ENCODE data around the gene FAM221A.
A peak's percentile ranks its signal among the peaks of the same experiment; 100 is the strongest.

FAM221A gene

GRCh38 chr7:23679898-23680413 lies at the start of gene FAM221A:
TSS of gene FAM221A (plus strand) at chr7:23680199. CDS start at chr7:23680219, 20 bp downstream.
- no peaks in the 10 kb centered on the region for H3K4me1 ChIP-seq (ENCODE audit: control insufficient read depth, insufficient read depth, low read length)

GRCh38 chr7:23633417-23633816 lies 46.6 kb upstream of the FAM221A start:
- Histone ChIP-seq H3K27me3 (ENCODE audit: control insufficient read depth, insufficient read depth, low read length) (no peaks in the 10 kb centered on the region), H3K4me3 (ENCODE audit: low read length) (no peak overlapping the region), H3K36me3 (ENCODE audit: control insufficient read depth, insufficient read depth, low read length) (no peaks in the 10 kb centered on the region), H3K4me1 (ENCODE audit: control insufficient read depth, insufficient read depth, low read length) (0 out of 2 replicates have a peak, but pooled peaks cover 3% of the 10 kb centered on the region), H3K9me3 (ENCODE audit: control insufficient read depth, insufficient read depth, low read length) (no peaks in the 10 kb centered on the region), H3K27ac (ENCODE audit: low read length) (no peak overlapping the region)
- no peak for DNase-seq (ENCODE audit: low read depth, low spot score)
- no CpG with 5 or more reads among the region's 7 CpGs for WGBS (ENCODE audit: insufficient coverage, insufficient read length)

More at GRCh38 chr7:23679898-23680413, at the start of gene FAM221A:
- H3K27ac ChIP-seq (ENCODE audit: low read length), result no peak within 1 kb of the TSS
- WGBS (ENCODE audit: insufficient coverage, insufficient read length), result no CpG with 5 or more reads among the region's 53 CpGs
- DNase-seq (ENCODE audit: low read depth, low spot score), result peak; percentile 77
- H3K36me3 ChIP-seq (ENCODE audit: control insufficient read depth, insufficient read depth, low read length), result no peaks in the 10 kb centered on the region
- H3K27me3 ChIP-seq (ENCODE audit: control insufficient read depth, insufficient read depth, low read length), result no peaks in the 10 kb centered on the region
- H3K9me3 ChIP-seq (ENCODE audit: control insufficient read depth, insufficient read depth, low read length), result no peaks in the 10 kb centered on the region
- peak within 1 kb of the TSS; percentile 69; the same call in 1 of the 2 replicates for H3K4me3 ChIP-seq (ENCODE audit: low read length)

GRCh38 chr7:23645822-23646221 lies 34.2 kb upstream of the FAM221A start:
- Histone ChIP-seq H3K9me3 (ENCODE audit: control insufficient read depth, insufficient read depth, low read length) (no peaks in the 10 kb centered on the region), H3K27me3 (ENCODE audit: control insufficient read depth, insufficient read depth, low read length) (no peaks in the 10 kb centered on the region), H3K4me3 (ENCODE audit: low read length) (no peak overlapping the region), H3K4me1 (ENCODE audit: control insufficient read depth, insufficient read depth, low read length) (0 out of 2 replicates have a peak, but pooled peaks cover 3% of the 10 kb centered on the region), H3K27ac (ENCODE audit: low read length) (no peak overlapping the region), H3K36me3 (ENCODE audit: control insufficient read depth, insufficient read depth, low read length) (no peaks in the 10 kb centered on the region)
- WGBS (ENCODE audit: insufficient coverage, insufficient read length), result no CpG with 5 or more reads among the region's 1 CpG
- no peak for DNase-seq (ENCODE audit: low read depth, low spot score)

- WGBS (ENCODE audit: insufficient coverage, insufficient read length), result no CpG with 5 or more reads among the region's 5 CpGs
Measured at GRCh38 chr7:23653942-23654341, 26.1 kb upstream of the FAM221A start.

GRCh38 chr7:23654508-23654907 lies 25.5 kb upstream of the FAM221A start:
- no peak overlapping the region for H3K4me3 ChIP-seq (ENCODE audit: low read length)
- peak; percentile 39 for DNase-seq (ENCODE audit: low read depth, low spot score)
- no peaks in the 10 kb centered on the region for H3K36me3 ChIP-seq (ENCODE audit: control insufficient read depth, insufficient read depth, low read length)
- no peaks in the 10 kb centered on the region for H3K4me1 ChIP-seq (ENCODE audit: control insufficient read depth, insufficient read depth, low read length)
- H3K9me3 ChIP-seq (ENCODE audit: control insufficient read depth, insufficient read depth, low read length), result peaks cover 7% of the 10 kb centered on the region
- no peak overlapping the region for H3K27ac ChIP-seq (ENCODE audit: low read length)
- no peaks in the 10 kb centered on the region for H3K27me3 ChIP-seq (ENCODE audit: control insufficient read depth, insufficient read depth, low read length)
- no CpG with 5 or more reads among the region's 1 CpG for WGBS (ENCODE audit: insufficient coverage, insufficient read length)

More at GRCh38 chr7:23653942-23654341, 26.1 kb upstream of the FAM221A start:
- DNase-seq (ENCODE audit: low read depth, low spot score), result no peak
- H3K27me3 ChIP-seq (ENCODE audit: control insufficient read depth, insufficient read depth, low read length), result no peaks in the 10 kb centered on the region
- H3K27ac ChIP-seq (ENCODE audit: low read length), result no peak overlapping the region
- H3K4me3 ChIP-seq (ENCODE audit: low read length), result no peak overlapping the region
- peaks cover 7% of the 10 kb centered on the region for H3K9me3 ChIP-seq (ENCODE audit: control insufficient read depth, insufficient read depth, low read length)
- no peaks in the 10 kb centered on the region for H3K4me1 ChIP-seq (ENCODE audit: control insufficient read depth, insufficient read depth, low read length)
- H3K36me3 ChIP-seq (ENCODE audit: control insufficient read depth, insufficient read depth, low read length), result no peaks in the 10 kb centered on the region

- Histone ChIP-seq H3K9me3 (ENCODE audit: control insufficient read depth, insufficient read depth, low read length) (peaks cover 7% of the 10 kb centered on the region), H3K27ac (ENCODE audit: low read length) (no peak overlapping the region), H3K36me3 (ENCODE audit: control insufficient read depth, insufficient read depth, low read length) (no peaks in the 10 kb centered on the region), H3K4me3 (ENCODE audit: low read length) (no peak overlapping the region), H3K4me1 (ENCODE audit: control insufficient read depth, insufficient read depth, low read length) (no peaks in the 10 kb centered on the region), H3K27me3 (ENCODE audit: control insufficient read depth, insufficient read depth, low read length) (no peaks in the 10 kb centered on the region)
- DNase-seq (ENCODE audit: low read depth, low spot score), result no peak
- WGBS (ENCODE audit: insufficient coverage, insufficient read length), result no CpG with 5 or more reads among the region's 22 CpGs
Measured at GRCh38 chr7:23655433-23655832, 24.6 kb upstream of the FAM221A start.

- H3K9me3 ChIP-seq (ENCODE audit: control insufficient read depth, insufficient read depth, low read length), result peaks cover 2% of the 10 kb centered on the region
- WGBS (ENCODE audit: insufficient coverage, insufficient read length), result no CpG with 5 or more reads among the region's 7 CpGs
Measured at GRCh38 chr7:23658831-23659427, 21.1 kb upstream of the FAM221A start.

GRCh38 chr7:23661385-23661784 lies 18.6 kb upstream of the FAM221A start:
- WGBS (ENCODE audit: insufficient coverage, insufficient read length), result no CpG with 5 or more reads among the region's 3 CpGs
- H3K27me3 ChIP-seq (ENCODE audit: control insufficient read depth, insufficient read depth, low read length), result no peaks in the 10 kb centered on the region
- 0 out of 2 replicates have a peak, but pooled peaks cover 2% of the 10 kb centered on the region for H3K4me1 ChIP-seq (ENCODE audit: control insufficient read depth, insufficient read depth, low read length)
- no peak for DNase-seq (ENCODE audit: low read depth, low spot score)
- no peak overlapping the region for H3K4me3 ChIP-seq (ENCODE audit: low read length)
- no peaks in the 10 kb centered on the region for H3K36me3 ChIP-seq (ENCODE audit: control insufficient read depth, insufficient read depth, low read length)
- no peaks in the 10 kb centered on the region for H3K9me3 ChIP-seq (ENCODE audit: control insufficient read depth, insufficient read depth, low read length)
- H3K27ac ChIP-seq (ENCODE audit: low read length), result no peak overlapping the region

More at GRCh38 chr7:23658831-23659427, 21.1 kb upstream of the FAM221A start:
- H3K4me1 ChIP-seq (ENCODE audit: control insufficient read depth, insufficient read depth, low read length), result 0 out of 2 replicates have a peak, but pooled peaks cover 2% of the 10 kb centered on the region
- no peak for DNase-seq (ENCODE audit: low read depth, low spot score)
- H3K27me3 ChIP-seq (ENCODE audit: control insufficient read depth, insufficient read depth, low read length), result no peaks in the 10 kb centered on the region
- H3K36me3 ChIP-seq (ENCODE audit: control insufficient read depth, insufficient read depth, low read length), result no peaks in the 10 kb centered on the region
- H3K4me3 ChIP-seq (ENCODE audit: low read length), result no peak overlapping the region
- H3K27ac ChIP-seq (ENCODE audit: low read length), result no peak overlapping the region

- Histone ChIP-seq H3K27ac (ENCODE audit: low read length) (no peak overlapping the region), H3K9me3 (ENCODE audit: control insufficient read depth, insufficient read depth, low read length) (no peaks in the 10 kb centered on the region), H3K36me3 (ENCODE audit: control insufficient read depth, insufficient read depth, low read length) (no peaks in the 10 kb centered on the region), H3K27me3 (ENCODE audit: control insufficient read depth, insufficient read depth, low read length) (no peaks in the 10 kb centered on the region), H3K4me1 (ENCODE audit: control insufficient read depth, insufficient read depth, low read length) (0 out of 2 replicates have a peak, but pooled peaks cover 2% of the 10 kb centered on the region), H3K4me3 (ENCODE audit: low read length) (no peak overlapping the region)
- no peak for DNase-seq (ENCODE audit: low read depth, low spot score)
- no CpG with 5 or more reads among the region's 8 CpGs for WGBS (ENCODE audit: insufficient coverage, insufficient read length)
Measured at GRCh38 chr7:23662124-23662983, 17.6 kb upstream of the FAM221A start.

- Histone ChIP-seq H3K4me3 (ENCODE audit: low read length) (no peak overlapping the region), H3K4me1 (ENCODE audit: control insufficient read depth, insufficient read depth, low read length) (0 out of 2 replicates have a peak, but pooled peaks cover 2% of the 10 kb centered on the region), H3K27me3 (ENCODE audit: control insufficient read depth, insufficient read depth, low read length) (no peaks in the 10 kb centered on the region), H3K36me3 (ENCODE audit: control insufficient read depth, insufficient read depth, low read length) (no peaks in the 10 kb centered on the region), H3K9me3 (ENCODE audit: control insufficient read depth, insufficient read depth, low read length) (no peaks in the 10 kb centered on the region), H3K27ac (ENCODE audit: low read length) (no peak overlapping the region)
- no CpG with 5 or more reads among the region's 2 CpGs for WGBS (ENCODE audit: insufficient coverage, insufficient read length)
- DNase-seq (ENCODE audit: low read depth, low spot score), result no peak
Measured at GRCh38 chr7:23662984-23663313, 17.1 kb upstream of the FAM221A start.

Measured in iPS DF 6.9 (cell line).